H1 (cell line): Measurements from ENCODE around the gene GATD1. TPM values are rescaled to one million over a fixed set of nuclear protein-coding genes. Genes with fewer than 3 reads are reported as not detected.

ENCODE experiments used
- ASH2L ChIP-seq: fragments of 200-600, 300-600 bp; sonication (generic); IDR thresholded peaks from one replicate; pipeline ENCODE4 v1.7.1; 2017; ENCODE audit warnings: low read length
- FOSL1 ChIP-seq: IDR thresholded peaks from 2 replicates; pipeline ENCODE4 v1.6.1; 2011; ENCODE audit warnings: mild to moderate bottlenecking, low read depth, low read length, moderate library complexity; ENCODE audit not compliant: insufficient read depth
- POU5F1 ChIP-seq: IDR thresholded peaks from 2 replicates; pipeline ENCODE4 v1.6.1; 2011; ENCODE audit warnings: low read depth, mild to moderate bottlenecking, low read length, moderate library complexity
- TCF12 ChIP-seq: IDR thresholded peaks from 2 replicates; pipeline ENCODE4 v1.6.1; 2011; ENCODE audit warnings: low read depth, mild to moderate bottlenecking, low read length
- polyA plus RNA-seq, 7 experiments: library from polyadenylated mRNA; depleted of rRNA in 3 of 7; stranded (reverse) in 5 of 7; unstranded in 2 of 7; fragments of >200 nt in 5 of 7; fragments of 200-250 nt in 2 of 7; gene quantifications; 1 replicate in 5 of 7; 2 replicates in 1 of 7; 4 replicates in 1 of 7; pipeline versions ENCODE4 v1.2.1 to v1.2.3, GENCODE V29; 2011 to 2013; ENCODE audit warnings: missing spikeins in 2 of 7, mixed read lengths in 2 of 7
- total RNA-seq: library from RNA; stranded (reverse); fragmentation: NEBNext Ultra II Directional; extraction: Animal tissue kit (Norgen Biotek cat#: 25700); gene quantifications from 2 replicates; pipeline ENCODE4 v1.2.1, GENCODE V29; 2021

The GATD1 gene
- total and polyA plus RNA-seq, 2 of the 8 experiments (the other 6 are each of a cell fraction or from before 2014, with no cell fraction given) = 47.5 to 54.8 TPM

- no peak for TF ChIP-seq POU5F1
- no peak for TF ChIP-seq ASH2L
- TF ChIP-seq FOSL1 = no peak
- 0 out of 2 replicates have a peak, but pooled peaks have one; percentile 25 for TF ChIP-seq TCF12
Measured at GRCh38 chr11:747158-748006, 29.9 kb downstream of the GATD1 start, which contains the start of gene TALDO1 (continued).
